RWPE1 (cell line): Measurements from ENCODE around the gene CGRRF1.

Experiments
- CTCF ChIA-PET: fragments of 350-600 bp; sonication (Branson Sonifier 250); formaldehyde crosslinking; extraction: SDS; loops from one replicate; lab custom pipeline; 2021; lab: Yijun Ruan, JAX
- POLR2A ChIA-PET: fragments of 400-600 bp; formaldehyde crosslinking; extraction: SDS; loops from one replicate; lab custom pipeline; 2020; ENCODE audit warnings: antibody characterized with exemption; ENCODE audit not compliant: low non-redundant PET; lab: Yijun Ruan, JAX
- DNase-seq: peaks from one replicate; pipeline ENCODE4 v3.0.0; 2012; ENCODE audit warnings: low spot score
- H3K27ac ChIP-seq: fragments of 450-650 bp; 2 replicates; pipeline ENCODE4 v1.5.1; 2017
- CTCF ChIP-seq: fragments of 450-650 bp; conservative IDR thresholded peaks from 2 replicates; pipeline ENCODE4 v1.5.1; 2017; ENCODE audit warnings: low read depth, mild to moderate bottlenecking

The CGRRF1 gene

GRCh38 chr14:54481695-54482094, 28.0 kb upstream of the CGRRF1 start:
- ChIA-PET POLR2A (no interaction called here), CTCF (no interaction called here)
- TF ChIP-seq CTCF, result no peak
- DNase-seq, result no peak
- no peak overlapping the region for H3K27ac ChIP-seq

- ChIA-PET POLR2A (no interaction called here), CTCF (no interaction called here)
- H3K27ac ChIP-seq, result no peak overlapping the region
- no peak for TF ChIP-seq CTCF
- DNase-seq, result no peak
Observed at GRCh38 chr14:54483073-54483745, 26.5 kb upstream of the CGRRF1 start.

- no peak for DNase-seq
- POLR2A ChIA-PET, result no interaction called here
- TF ChIP-seq CTCF, result no peak
- CTCF ChIA-PET, result no interaction called here
- no peak overlapping the region for H3K27ac ChIP-seq
Observed at GRCh38 chr14:54483846-54484245, 25.9 kb upstream of the CGRRF1 start.

- peak overlapping the region; percentile 99 for H3K27ac ChIP-seq
- ChIA-PET CTCF (no interaction called here), POLR2A (no interaction called here)
- DNase-seq, result no peak
- no peak for TF ChIP-seq CTCF
Observed at GRCh38 chr14:54486685-54487084, 23.0 kb upstream of the CGRRF1 start.

- peak overlapping the region; percentile 99 for H3K27ac ChIP-seq
- POLR2A ChIA-PET, result interaction anchor here (0.6 to 1.0 kb wide), 4 partner anchors 22 to 41 kb away, joined by 3 to 4 read pairs (median 3); partner anchors contain the start of gene CGRRF1
- no peak for TF ChIP-seq CTCF
- peak; percentile 64 for DNase-seq
- CTCF ChIA-PET, result interaction anchor here (0.9 kb wide), 1 partner anchor 25 kb away, joined by 6 read pairs; no protein-coding TSS in a partner anchor
Observed at GRCh38 chr14:54487771-54488170, 21.9 kb upstream of the CGRRF1 start.

- no peak for TF ChIP-seq CTCF
- ChIA-PET CTCF (interaction anchor here (0.6 kb wide), 1 partner anchor 22 kb away, joined by 3 read pairs; no protein-coding TSS in a partner anchor), POLR2A (interaction anchor here (0.6 to 1.0 kb wide), 3 partner anchors 21 to 42 kb away, joined by 3 to 4 read pairs (median 3); partner anchors contain the start of gene CGRRF1)
- peak overlapping the region; percentile 99 for H3K27ac ChIP-seq
- peak; percentile 35 for DNase-seq
Observed at GRCh38 chr14:54488318-54488645, 21.4 kb upstream of the CGRRF1 start.
